Suppressor macrophage treated with lipopolysaccharide for 4 hours (primary cell): Measurements from ENCODE around the gene OR4K5.
A peak's percentile ranks its signal among the peaks of the same experiment; 100 is the strongest.
"Not testable (repeated sequence)": the region's sequence is repeated elsewhere in the genome, so short reads cannot be mapped to it uniquely, and the experiment has no call there.

Experiments
- DNase-seq: peaks from one replicate; pipeline ENCODE4 v3.0.0-alpha.2; 2020

The OR4K5 gene

DNA sequence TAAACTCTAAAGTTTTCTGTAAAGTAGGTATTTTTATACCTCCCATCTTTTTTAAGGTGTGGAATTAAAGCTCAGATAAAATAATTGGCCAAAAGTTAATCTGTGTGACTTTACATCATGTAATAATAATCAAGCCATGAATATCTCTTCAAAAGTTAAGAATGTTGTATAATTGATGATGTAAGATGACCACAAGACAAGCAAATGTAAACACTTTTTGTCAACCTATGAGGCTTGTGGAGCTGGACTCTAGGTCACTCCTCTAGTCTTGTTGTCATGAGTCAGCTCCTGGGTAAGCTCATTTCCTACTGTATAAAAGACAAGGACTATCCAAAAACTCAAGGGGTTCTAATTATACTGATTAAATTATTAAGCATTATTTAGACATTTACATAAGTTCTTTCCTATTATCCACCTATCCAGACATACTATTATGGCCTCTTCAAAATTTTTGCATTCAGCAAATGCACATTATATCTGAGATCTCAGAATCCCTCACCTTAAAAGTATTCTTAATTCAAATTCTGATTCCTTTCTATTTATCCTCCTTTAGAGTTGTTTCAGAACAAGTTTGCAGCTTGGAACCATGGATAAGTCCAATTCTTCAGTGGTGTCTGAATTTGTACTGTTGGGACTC lies at the start of gene OR4K5:
Gene OR4K5 (plus strand): TSS at position 587 of the 637 bp plus-strand sequence. CDS start 0 bp downstream, at position 587.
- DNase-seq, result no peak

GRCh38 chr14:19873178-19873577 lies 47.2 kb upstream of the OR4K5 start:
- DNase-seq, result no peak

- DNase-seq, result no peak
Observed at GRCh38 chr14:19874842-19875241, 45.6 kb upstream of the OR4K5 start, which contains the start of gene OR4K2. Gene OR4K2, plus strand, starts transcription at chr14:19875142. Its CDS starts 1,126 bp downstream, at chr14:19876268.

- peak; percentile 50 for DNase-seq
Observed at GRCh38 chr14:19878029-19878642, 42.3 kb upstream of the OR4K5 start.

GRCh38 chr14:19895282-19895681 lies 25.1 kb upstream of the OR4K5 start:
- DNase-seq, result no peak

DNA sequence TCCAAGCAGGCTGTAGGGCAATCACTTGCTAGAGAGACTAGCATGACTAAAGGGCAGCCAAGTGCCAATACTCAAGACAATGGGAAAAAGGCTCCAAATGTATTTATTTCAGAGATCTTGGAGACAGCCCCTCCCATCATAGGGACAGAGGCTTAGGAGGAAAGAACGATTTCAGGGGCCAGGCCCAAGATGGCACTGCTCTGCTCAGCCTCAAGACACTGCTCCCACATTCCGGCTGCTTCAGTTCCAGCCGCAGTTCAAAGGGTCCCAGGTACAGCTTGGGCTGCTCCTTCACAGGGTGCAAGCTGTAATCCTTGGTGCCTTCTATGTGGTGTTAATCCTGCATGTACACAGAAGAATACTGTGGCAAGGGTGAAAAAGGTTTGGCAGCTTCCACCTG lies 19.4 kb upstream of the OR4K5 start:
- no peak for DNase-seq

DNA sequence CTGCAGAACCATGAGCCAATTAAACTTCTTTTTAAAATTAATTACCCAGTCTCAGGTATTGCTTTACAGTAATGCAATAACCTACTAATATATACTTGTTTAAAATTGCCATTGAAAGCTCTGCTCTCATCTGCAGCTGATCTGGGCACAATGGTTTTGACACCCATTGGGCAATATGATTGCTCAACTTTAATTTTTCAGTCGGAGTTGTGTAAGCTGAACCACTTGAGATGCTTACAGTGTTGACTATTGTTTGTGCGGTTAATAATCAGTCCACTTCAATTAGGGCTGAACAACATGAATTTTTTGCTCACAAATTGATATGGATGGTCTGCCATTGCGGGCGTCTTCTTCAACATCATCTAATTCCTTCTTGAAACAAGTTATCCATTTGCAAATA lies 18.0 kb upstream of the OR4K5 start:
- DNase-seq, result no peak

DNA sequence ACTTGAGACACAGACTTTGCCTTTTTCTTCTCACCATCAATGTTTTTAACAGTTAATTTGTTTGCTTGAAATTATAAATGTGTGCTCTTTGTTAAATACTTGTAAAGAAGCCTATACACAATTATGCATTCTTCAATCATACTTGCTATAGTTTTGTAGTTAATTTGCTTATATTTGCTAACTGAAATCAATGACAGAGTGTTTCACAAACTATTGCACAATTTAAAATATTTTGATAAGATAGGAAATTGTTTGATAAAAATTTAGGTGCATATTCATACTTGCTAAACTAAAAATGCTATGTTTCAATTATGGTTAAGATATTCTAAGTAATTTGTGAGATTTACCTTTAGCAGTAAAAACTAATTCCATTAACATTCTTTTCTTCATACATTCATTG lies 13.7 kb upstream of the OR4K5 start:
- DNase-seq, result no peak

- no peak for DNase-seq
Observed at GRCh38 chr14:19911114-19911513, 9.3 kb upstream of the OR4K5 start.

- no peak for DNase-seq
Observed at GRCh38 chr14:19917243-19917642, 3.2 kb upstream of the OR4K5 start.

DNA sequence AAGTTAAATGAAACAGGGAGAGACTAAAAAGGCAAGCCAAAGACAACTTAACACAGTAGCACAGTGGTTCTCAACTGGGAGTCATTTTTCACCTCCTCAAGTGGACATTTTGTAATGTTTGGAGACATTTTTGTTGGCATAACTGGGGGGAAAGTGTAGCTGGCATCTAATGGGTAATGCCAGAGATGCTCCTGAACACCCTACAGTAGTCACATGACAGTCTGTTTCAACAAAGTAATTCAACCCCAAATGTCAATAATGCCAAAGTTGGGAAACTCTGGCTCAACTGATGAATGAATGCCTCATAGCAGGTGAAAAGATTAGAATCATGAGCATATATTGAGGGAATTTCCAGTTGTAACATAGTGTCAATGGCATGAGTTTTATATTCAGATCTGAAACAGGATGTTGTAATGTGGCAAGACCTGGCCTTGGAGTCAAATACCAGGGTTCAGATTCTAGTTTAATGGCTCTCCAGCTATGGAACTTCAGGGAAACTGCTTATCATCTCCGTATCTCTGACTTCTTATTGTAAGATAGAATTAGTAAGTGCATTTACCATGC lies 2.4 kb upstream of the OR4K5 start:
- no peak for DNase-seq

DNA sequence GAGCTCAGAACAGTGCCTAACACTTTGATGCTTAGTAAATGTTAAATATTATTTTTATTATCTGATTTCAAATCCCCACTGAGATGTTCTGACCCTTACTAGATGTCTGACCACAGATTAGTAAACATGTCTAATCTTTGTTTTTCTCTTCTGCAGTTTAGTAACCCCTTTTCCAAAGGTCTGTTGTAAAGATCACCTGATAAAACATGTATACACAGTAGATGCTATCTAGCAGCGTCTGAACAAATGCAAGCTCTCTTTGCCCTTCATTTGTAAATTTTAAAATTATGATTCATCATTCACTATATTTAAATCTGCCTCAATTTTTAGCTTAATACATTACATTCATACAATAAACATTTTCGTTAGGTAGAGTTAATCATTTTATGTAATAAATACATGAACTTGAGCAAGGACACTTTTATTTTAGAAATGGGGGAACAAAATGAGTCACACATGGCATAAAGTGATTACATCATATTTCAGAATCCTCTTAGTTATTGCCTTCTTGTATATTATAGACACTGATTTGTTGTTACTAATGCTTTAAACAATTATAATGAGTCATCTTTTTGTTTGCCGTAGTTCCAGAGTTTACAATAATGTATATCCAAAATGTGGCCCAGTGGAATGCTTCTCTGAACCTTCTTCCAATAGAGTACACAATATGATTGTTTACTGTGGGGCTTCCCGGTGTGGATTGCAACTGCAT lies 1.7 kb upstream of the OR4K5 start:
- no peak for DNase-seq

DNA sequence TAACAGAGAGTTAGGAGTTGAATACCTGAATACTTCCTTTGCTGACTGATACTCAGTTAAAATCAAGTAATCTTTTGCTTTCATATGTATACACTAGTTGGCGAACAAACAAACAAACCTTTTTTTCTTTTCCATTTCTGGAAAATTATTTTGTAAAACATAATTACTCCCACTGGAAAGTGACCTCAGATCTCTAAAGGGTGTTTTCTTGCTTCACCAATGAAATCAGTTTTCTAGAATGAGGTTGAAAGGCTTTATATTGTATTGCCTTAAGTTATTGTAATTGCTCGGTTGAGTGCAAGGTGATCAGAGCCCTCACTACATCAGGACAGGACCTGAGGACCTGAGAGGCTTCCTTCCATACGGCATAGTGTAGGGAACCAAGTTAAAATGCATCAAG lies 10.2 kb downstream of the OR4K5 start, which contains the start of gene OR4K1:
Gene OR4K1 (plus strand): TSS at position 301 of the 400 bp plus-strand sequence. CDS start 4,750 bp downstream, outside the sequence.
- no peak for DNase-seq

DNA sequence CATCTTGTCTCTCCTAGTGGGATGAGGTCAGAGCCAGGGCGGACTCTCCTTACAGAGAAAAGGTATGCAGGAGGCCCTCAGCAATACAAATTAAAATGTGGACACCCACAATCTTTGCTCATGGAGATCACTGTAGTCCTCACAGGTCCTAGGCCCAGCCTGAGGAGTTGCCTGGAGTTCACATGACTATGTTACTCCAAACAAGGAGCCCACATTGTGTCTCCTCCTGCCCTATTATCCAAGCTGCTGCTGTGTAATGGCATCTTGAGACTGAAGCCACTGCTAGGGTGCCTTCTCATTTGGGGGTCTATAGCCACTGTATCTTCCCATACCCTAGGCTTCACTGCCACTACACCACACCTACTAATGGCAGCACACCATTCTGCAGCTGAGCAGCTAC lies 21.3 kb downstream of the OR4K5 start:
- no peak for DNase-seq

GRCh38 chr14:19947413-19948090 lies 27.1 kb downstream of the OR4K5 start:
- no peak for DNase-seq

- DNase-seq, result no peak
Observed at GRCh38 chr14:19949218-19949617, 28.8 kb downstream of the OR4K5 start.

DNA sequence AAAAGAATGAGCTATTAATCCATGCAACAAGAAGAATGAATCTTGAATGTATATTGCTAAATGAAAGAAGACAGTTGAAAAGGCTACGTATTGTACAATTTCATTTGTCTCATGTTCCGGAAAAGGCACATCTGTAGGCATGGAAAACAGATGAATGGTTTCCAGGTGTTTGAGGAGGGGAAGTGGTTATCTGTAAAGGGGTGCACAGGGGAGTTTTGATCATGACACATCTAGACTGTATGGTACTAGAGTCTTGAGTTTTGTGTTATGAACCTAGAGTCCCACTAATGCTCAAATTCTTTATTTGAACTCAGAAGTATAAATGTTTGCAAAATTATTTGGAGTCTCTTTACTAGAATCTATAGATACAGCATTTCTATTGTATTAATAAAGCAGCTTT lies 49.3 kb downstream of the OR4K5 start:
- not testable (repeated sequence) for DNase-seq
